HG02610 (cell line): ENCODE results near the gene CACNA1D.
"Not testable (repeated sequence)": the region's sequence is repeated elsewhere in the genome, so short reads cannot be mapped to it uniquely, and the experiment has no call there.

Experiments
- ATAC-seq: cut with Tn5 transposase; IDR thresholded peaks from one replicate; pipeline ENCODE4 v1.9.1; 2021; ENCODE audit warnings: mild to moderate bottlenecking, moderate library complexity; ENCODE audit not compliant: unreplicated experiment

The CACNA1D gene

GRCh38 chr3:53646723-53647122, 152.3 kb downstream of the CACNA1D start:
- no peak for ATAC-seq

- ATAC-seq = no peak
Observed at GRCh38 chr3:53649816-53650215, 155.4 kb downstream of the CACNA1D start.

- ATAC-seq = peak; percentile 55
Observed at GRCh38 chr3:53650424-53650823, 156.0 kb downstream of the CACNA1D start.

GRCh38 chr3:53650928-53651661, 156.7 kb downstream of the CACNA1D start:
- no peak for ATAC-seq

- ATAC-seq = no peak
Observed at GRCh38 chr3:53651927-53652326, 157.5 kb downstream of the CACNA1D start.

- ATAC-seq = no peak
Observed at GRCh38 chr3:53657651-53658050, 163.2 kb downstream of the CACNA1D start.

- ATAC-seq = no peak
Observed at GRCh38 chr3:53658613-53659193, 164.3 kb downstream of the CACNA1D start.

GRCh38 chr3:53659996-53660395, 165.6 kb downstream of the CACNA1D start:
- no peak for ATAC-seq

GRCh38 chr3:53661480-53661879, 167.1 kb downstream of the CACNA1D start:
- ATAC-seq = no peak

- not testable (repeated sequence) for ATAC-seq
Observed at GRCh38 chr3:53664812-53665211, 170.4 kb downstream of the CACNA1D start.

GRCh38 chr3:53665608-53666425, 171.4 kb downstream of the CACNA1D start:
- no peak for ATAC-seq

- no peak for ATAC-seq
Observed at GRCh38 chr3:53668872-53669271, 174.5 kb downstream of the CACNA1D start.

- ATAC-seq = no peak
Observed at GRCh38 chr3:53670721-53671120, 176.3 kb downstream of the CACNA1D start.

- no peak for ATAC-seq
Observed at GRCh38 chr3:53671192-53671960, 177.0 kb downstream of the CACNA1D start.

- no peak for ATAC-seq
Observed at GRCh38 chr3:53671961-53672299, 177.5 kb downstream of the CACNA1D start.

GRCh38 chr3:53672981-53673380, 178.6 kb downstream of the CACNA1D start:
- no peak for ATAC-seq

GRCh38 chr3:53673722-53674350, 179.4 kb downstream of the CACNA1D start:
- no peak for ATAC-seq

- no peak for ATAC-seq
Observed at GRCh38 chr3:53674582-53674981, 180.2 kb downstream of the CACNA1D start.

GRCh38 chr3:53675022-53675697, 180.7 kb downstream of the CACNA1D start:
- ATAC-seq = no peak

GRCh38 chr3:53675942-53676341, 181.5 kb downstream of the CACNA1D start:
- ATAC-seq = no peak
